GM19099 (cell line): ENCODE data around the gene PRG3.
A peak's percentile ranks its signal among the peaks of the same experiment; 100 is the strongest.

Experiments
- POLR2A ChIP-seq: IDR thresholded peaks from 3 replicates; pipeline ENCODE4 v1.6.1; 2011; ENCODE audit warnings: low read depth; ENCODE audit not compliant: insufficient read length; ENCODE audit errors: extremely low read depth

PRG3 gene

GRCh38 chr11:57345555-57346211 is 35.3 kb downstream of the PRG3 start:
- no peak for TF ChIP-seq POLR2A

- TF ChIP-seq POLR2A: no peak
Observed at GRCh38 chr11:57344826-57345225, 36.1 kb downstream of the PRG3 start.

- no peak for TF ChIP-seq POLR2A
Observed at GRCh38 chr11:57343825-57344224, 37.1 kb downstream of the PRG3 start.

GRCh38 chr11:57342702-57343101 is 38.2 kb downstream of the PRG3 start:
- no peak for TF ChIP-seq POLR2A

GRCh38 chr11:57341250-57341808 is 39.6 kb downstream of the PRG3 start:
- no peak for TF ChIP-seq POLR2A

GRCh38 chr11:57340039-57340615 is 40.8 kb downstream of the PRG3 start:
- TF ChIP-seq POLR2A: no peak

- TF ChIP-seq POLR2A: no peak
Observed at GRCh38 chr11:57339328-57339727, 41.6 kb downstream of the PRG3 start.

GRCh38 chr11:57338142-57338541 is 42.8 kb downstream of the PRG3 start, which contains the start of gene P2RX3:
Gene P2RX3, plus strand, starts transcription at chr11:57338352. Its CDS starts 199 bp downstream, at chr11:57338551.
- TF ChIP-seq POLR2A: no peak

GRCh38 chr11:57336111-57336666 is 44.8 kb downstream of the PRG3 start:
- no peak for TF ChIP-seq POLR2A

GRCh38 chr11:57335343-57336110 is 45.4 kb downstream of the PRG3 start, which contains the start of gene SSRP1:
Gene SSRP1, minus strand, starts transcription at chr11:57335892. Its CDS starts 771 bp downstream, at chr11:57335121.
- peak; percentile 82 for TF ChIP-seq POLR2A

GRCh38 chr11:57335023-57335342 is 46.0 kb downstream of the PRG3 start:
- no peak for TF ChIP-seq POLR2A

GRCh38 chr11:57332694-57333440 is 48.1 kb downstream of the PRG3 start:
- TF ChIP-seq POLR2A: no peak

- TF ChIP-seq POLR2A: no peak
Observed at GRCh38 chr11:57331720-57332119, 49.2 kb downstream of the PRG3 start.

GRCh38 chr11:57330029-57330428 is 50.9 kb downstream of the PRG3 start:
- no peak for TF ChIP-seq POLR2A

GRCh38 chr11:57327721-57328120 is 53.2 kb downstream of the PRG3 start:
- no peak for TF ChIP-seq POLR2A
